ENCODE results near the gene CXCL12.

- TF ChIP-seq CTCF (IDR thresholded peaks at IDR 0.05) (no peak), POLR2AphosphoS5 (IDR thresholded peaks at IDR 0.05; ENCODE audit: low read depth, low read length) (no peak), MAX (IDR thresholded peaks at IDR 0.05; ENCODE audit: low read depth) (no peak), NRF1 (IDR thresholded peaks at IDR 0.05; ENCODE audit: low read depth, low read length) (no peak), GATA2 (CRISPR knock-in tag; IDR thresholded peaks at IDR 0.05) (no peak)
Observed at GRCh38 chr10:44395902-44396670, 11.2 kb upstream of the CXCL12 start.
